Skeletal muscle cell (primary cell): Measurements from ENCODE around the gene OBP2B.
A peak's percentile ranks its signal among the peaks of the same experiment; 100 is the strongest.
"Not testable (repeated sequence)": the region's sequence is repeated elsewhere in the genome, so short reads cannot be mapped to it uniquely, and the experiment has no call there.

ENCODE experiments used
- DNase-seq: peaks from one replicate; pipeline ENCODE4 v3.0.0-alpha.2; 2010; ENCODE audit warnings: low read depth
- H3K4me3 ChIP-seq: 2 replicates; pipeline ENCODE4 v1.5.1; 2011; ENCODE audit warnings: low read depth, mild to moderate bottlenecking, control low read depth, low read length, moderate library complexity

Gene OBP2B

GRCh38 chr9:133180953-133181352, 28.1 kb downstream of the OBP2B start:
- H3K4me3 ChIP-seq, result no peak overlapping the region

DNA sequence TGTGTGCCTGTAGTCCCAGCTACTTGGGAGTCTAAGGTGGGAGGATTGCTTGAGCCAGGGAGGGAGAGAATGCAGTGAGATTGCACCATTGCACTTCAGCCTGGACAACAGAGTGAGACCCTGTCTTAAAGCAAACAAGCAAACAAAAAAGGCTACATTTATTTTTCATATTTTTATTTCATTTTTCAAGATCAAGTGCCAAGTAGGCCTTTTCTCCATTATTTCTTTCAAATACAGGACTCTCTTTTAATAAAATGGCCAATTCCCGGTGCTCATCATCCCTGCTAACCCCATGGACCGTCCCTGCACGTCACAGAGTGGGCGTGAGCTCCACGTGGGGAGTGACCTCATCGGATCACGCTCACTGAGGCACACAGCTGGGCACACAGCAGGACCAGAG, 36.0 kb downstream of the OBP2B start:
- DNase-seq, result no peak
- H3K4me3 ChIP-seq, result no peak overlapping the region

More at GRCh38 chr9:133180953-133181352, 28.1 kb downstream of the OBP2B start:
- no peak for DNase-seq

GRCh38 chr9:133171161-133171961, 37.7 kb downstream of the OBP2B start:
- no peak for DNase-seq
- H3K4me3 ChIP-seq, result no peak overlapping the region

DNA sequence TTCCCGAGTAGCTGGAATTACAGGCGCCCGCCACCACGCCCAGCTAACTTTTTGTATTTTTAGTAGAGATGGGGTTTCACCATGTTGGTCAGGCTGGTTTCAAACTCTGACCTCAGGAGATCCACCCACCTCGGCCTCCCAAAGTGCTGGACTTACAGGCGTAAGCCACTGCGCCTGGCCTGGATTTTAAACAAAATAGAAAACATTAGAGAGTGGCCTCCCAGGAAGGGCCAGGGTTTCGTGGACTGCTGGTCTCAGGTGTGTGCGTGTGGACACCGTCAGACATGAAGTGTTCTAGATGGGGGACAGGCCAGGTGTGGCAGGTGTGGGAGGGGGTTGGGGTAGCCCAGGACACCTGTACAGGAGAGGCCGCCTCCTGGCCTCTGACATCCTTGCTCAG, 38.3 kb downstream of the OBP2B start:
- H3K4me3 ChIP-seq, result no peak overlapping the region
- no peak for DNase-seq

GRCh38 chr9:133169687-133170086, 39.4 kb downstream of the OBP2B start:
- H3K4me3 ChIP-seq, DNase-seq: not testable (repeated sequence)

GRCh38 chr9:133169102-133169501, 39.9 kb downstream of the OBP2B start:
- DNase-seq, result no peak
- no peak overlapping the region for H3K4me3 ChIP-seq

GRCh38 chr9:133168432-133168831, 40.6 kb downstream of the OBP2B start:
- no peak for DNase-seq
- no peak overlapping the region for H3K4me3 ChIP-seq

DNA sequence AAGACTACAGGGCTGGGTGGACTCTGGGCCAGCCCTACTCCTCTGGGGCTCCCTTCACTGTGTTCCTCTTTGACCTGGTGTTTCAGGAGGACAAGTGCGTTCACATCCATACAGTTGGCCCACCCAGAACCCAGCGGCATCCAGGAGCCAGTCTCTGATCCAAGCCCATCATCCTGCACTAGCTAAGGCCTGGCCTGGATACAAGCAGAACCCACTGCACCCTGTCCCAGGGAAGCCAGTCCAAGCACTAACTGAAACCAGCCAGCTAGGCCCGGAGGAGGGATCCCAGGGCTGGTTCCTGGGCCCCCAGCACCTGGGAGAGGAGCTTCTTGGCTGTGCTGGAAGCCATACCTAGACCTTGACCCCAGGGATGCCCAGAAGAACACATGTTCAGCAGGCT, 41.3 kb downstream of the OBP2B start:
- H3K4me3 ChIP-seq, result no peak overlapping the region
- no peak for DNase-seq

- no peak overlapping the region for H3K4me3 ChIP-seq
- DNase-seq, result no peak
Observed at GRCh38 chr9:133167096-133167730, 41.8 kb downstream of the OBP2B start.

GRCh38 chr9:133166392-133166791, 42.7 kb downstream of the OBP2B start:
- DNase-seq, result no peak
- no peak overlapping the region for H3K4me3 ChIP-seq

- DNase-seq, result no peak
Observed at GRCh38 chr9:133165452-133165730, 43.7 kb downstream of the OBP2B start.

GRCh38 chr9:133164191-133164590, 44.9 kb downstream of the OBP2B start:
- DNase-seq, result no peak
- H3K4me3 ChIP-seq, result peak overlapping the region; percentile 55

More at GRCh38 chr9:133165452-133165730, 43.7 kb downstream of the OBP2B start:
- no peak overlapping the region for H3K4me3 ChIP-seq

DNA sequence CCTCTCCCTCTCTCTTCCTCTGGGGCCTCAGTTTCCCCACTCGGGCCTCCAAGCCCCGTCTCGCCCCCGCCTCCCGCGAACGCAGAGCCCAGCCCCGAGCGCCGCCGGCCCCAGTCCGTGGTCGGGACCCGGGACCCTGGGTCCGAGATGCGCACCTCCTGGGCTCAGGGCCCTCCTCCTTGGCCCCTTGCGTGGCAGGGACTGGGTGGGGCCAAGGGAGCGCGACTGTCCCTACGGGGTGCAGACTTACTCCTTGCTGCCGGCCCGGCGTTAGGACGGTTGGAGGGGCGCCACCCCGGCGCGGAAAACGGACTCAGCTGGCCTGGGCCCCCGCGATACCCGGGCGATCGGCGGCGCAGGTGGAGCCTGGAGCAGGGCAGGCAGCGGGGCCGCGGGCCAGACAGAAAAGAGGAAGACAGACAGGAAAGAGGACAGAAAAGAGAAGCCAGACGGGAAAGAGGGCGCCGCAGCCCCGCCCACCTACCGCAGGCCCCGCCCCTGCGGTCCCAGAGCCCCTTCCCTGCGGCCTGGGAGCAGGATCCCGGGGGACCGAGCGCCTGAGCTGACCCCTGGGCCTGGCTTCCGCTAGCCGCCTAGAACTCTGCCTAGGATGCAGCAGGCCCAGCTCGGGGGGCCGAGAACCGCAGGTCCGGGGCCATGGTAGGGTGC, 45.4 kb downstream of the OBP2B start, which contains the start of gene GBGT1:
Gene GBGT1, minus strand, starts transcription at position 411 of the 669 bp plus-strand sequence. CDS start 1,502 bp downstream, outside the sequence.
- peak within 1 kb of the TSS; percentile 55 for H3K4me3 ChIP-seq
- DNase-seq, result no peak

DNA sequence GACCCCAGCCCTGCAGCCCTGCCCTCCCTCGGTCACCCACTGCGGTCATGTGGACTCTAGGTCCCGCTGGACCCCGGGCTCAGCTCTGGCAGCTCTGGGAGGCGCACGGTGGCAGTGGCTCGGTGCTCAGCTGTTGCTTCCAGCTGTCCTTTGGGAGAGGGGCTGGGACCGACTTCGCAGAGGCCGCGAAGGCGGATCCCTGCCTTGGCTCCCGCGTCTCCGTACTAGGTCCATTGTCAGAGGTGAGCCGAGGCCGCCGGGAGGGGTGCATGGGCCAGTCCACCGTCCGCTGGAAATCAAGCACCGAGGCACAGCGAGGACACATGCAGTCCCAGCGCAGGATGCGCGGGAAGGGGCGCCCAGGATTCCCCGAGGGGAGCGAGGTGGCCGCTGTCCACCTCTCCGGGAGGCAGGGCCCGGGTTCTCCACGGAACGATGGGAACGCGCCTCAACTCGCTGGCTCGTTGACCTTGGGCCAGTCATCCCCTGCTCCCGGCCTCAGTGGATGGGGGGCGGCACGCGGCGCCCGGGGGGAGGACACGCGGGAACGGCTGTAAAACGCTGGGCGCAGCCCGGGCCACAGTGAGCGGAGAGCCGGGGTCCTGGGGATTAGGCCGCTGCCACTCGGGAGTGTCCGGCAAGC, 46.1 kb downstream of the OBP2B start:
- H3K4me3 ChIP-seq, result peak overlapping the region; percentile 55
- no peak for DNase-seq

- DNase-seq, result no peak
- no peak overlapping the region for H3K4me3 ChIP-seq
Observed at GRCh38 chr9:133161547-133161950, 47.5 kb downstream of the OBP2B start.

DNA sequence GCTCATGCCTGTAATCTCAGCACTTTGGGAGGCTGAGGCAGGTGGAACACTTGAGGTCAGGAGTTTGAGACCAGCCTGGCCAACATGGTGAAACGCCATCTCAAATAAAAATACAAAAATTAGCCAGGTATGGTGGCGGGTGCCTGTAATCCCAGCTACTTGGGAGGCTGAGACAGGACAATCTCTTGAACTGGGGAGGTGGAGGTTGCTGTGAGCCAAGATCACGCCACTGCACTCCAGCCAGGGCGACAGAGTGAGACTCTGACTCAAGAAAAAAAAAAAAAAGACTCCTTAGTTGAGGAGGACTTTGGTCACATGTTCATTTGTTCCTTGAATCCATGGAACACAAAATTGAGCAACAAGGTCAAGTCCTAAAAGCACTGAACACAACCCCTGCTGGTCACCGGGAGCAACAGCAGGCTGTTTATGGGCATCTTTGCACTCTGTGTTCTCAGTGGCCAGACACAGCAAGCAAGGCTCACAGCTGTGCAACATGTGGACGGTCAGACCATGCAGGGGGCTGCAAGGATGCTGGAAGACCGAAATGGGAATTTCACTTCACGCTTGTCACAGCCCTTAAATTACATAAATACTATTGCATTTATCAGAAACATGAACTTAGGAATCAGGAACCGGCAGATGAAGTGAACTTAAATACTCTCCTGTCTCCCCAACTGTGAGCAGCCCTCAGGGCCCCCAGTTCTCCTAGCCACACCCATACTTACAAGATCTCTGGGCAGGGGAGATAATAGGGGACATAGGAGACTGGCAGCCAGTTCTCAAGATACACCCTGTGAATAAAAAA, 48.1 kb downstream of the OBP2B start:
- no peak overlapping the region for H3K4me3 ChIP-seq
- no peak for DNase-seq

GRCh38 chr9:133158695-133159094, 50.4 kb downstream of the OBP2B start:
- no peak for DNase-seq
- no peak overlapping the region for H3K4me3 ChIP-seq
